Gastrocnemius medialis (tissue), 4 donors: ENCODE measurements around the gene NCAPH2.

Experiments used
- CTCF ChIP-seq, 5 experiments: fragments of 450-650 bp in 3 of 5; fragments of 200-600 bp in 2 of 5; sonication (generic) in 2 of 5; IDR thresholded peaks in 4 of 5; conservative IDR thresholded peaks in 1 of 5; 1 replicate in 4 of 5; 2 replicates in 1 of 5; pipeline ENCODE4 v1.5.1; 2016 to 2019; ENCODE audit warnings: antibody characterized with exemption in 5 of 5, mild to moderate bottlenecking in 3 of 5, moderate library complexity in 3 of 5
- POLR2A ChIP-seq, 2 donors: fragments of 450-650 bp; IDR thresholded peaks; one replicate each; pipeline ENCODE4 v1.6.1; 2017; ENCODE audit warnings: antibody characterized with exemption in 2 of 2, mild to moderate bottlenecking in 2 of 2, moderate library complexity in 2 of 2

- TF ChIP-seq CTCF (IDR thresholded peaks at IDR 0.05 in 4 of 5, conservative IDR thresholded peaks at IDR 0.05 in 1 of 5) (no peak), POLR2A (IDR thresholded peaks at IDR 0.05) (no peak)
Observed at GRCh38 chr22:50483977-50484853, 23.8 kb upstream of the NCAPH2 start.
